IMR-90 (cell line): ENCODE measurements around the gene LCAT. TPM values are rescaled to one million over a fixed set of nuclear protein-coding genes. Genes with fewer than 3 reads are reported as not detected.

Experiments
- ATAC-seq: fragments of 200-7000 bp; cut with Tn5 transposase; 2 replicates; pipeline ENCODE4 v1.9.1; 2020; ENCODE audit warnings: low read depth, mild to moderate bottlenecking, moderate library complexity
- BruUV-seq: library from RNA; stranded (reverse); fragments of 400-500 nt; replicated peaks from 2 replicates; lab custom pipeline; 2021; lab: Mats Ljungman, UMichigan
- CTCF ChIA-PET: fragments of 300-600 bp; formaldehyde crosslinking; extraction: SDS; loops from one replicate; lab custom pipeline; 2021; ENCODE audit warnings: antibody characterized with exemption; lab: Yijun Ruan, JAX
- POLR2A ChIA-PET: fragments of 300-600 bp; sonication (Branson Sonifier 250); formaldehyde crosslinking; loops from one replicate; lab custom pipeline; 2022; ENCODE audit warnings: antibody characterized with exemption; ENCODE audit not compliant: unreplicated experiment; lab: Charles Lee
- DNase-seq: peaks from one replicate; pipeline ENCODE4 v3.0.0; 2013
- H2AFZ ChIP-seq: replicated peaks from 2 replicates; pipeline ENCODE3; 2013; ENCODE audit warnings: low read length, mild to moderate bottlenecking; ENCODE audit not compliant: poor library complexity
- H2AK5ac ChIP-seq: 2 replicates; pipeline ENCODE4 v1.6.1; 2013; ENCODE audit warnings: low read depth, low read length, inconsistent platforms
- H2AK9ac ChIP-seq: replicated peaks from 2 replicates; pipeline ENCODE3; 2013; ENCODE audit warnings: mild to moderate bottlenecking, low read depth, low read length, moderate library complexity; ENCODE audit not compliant: poor library complexity
- H2BK120ac ChIP-seq: 2 replicates; pipeline ENCODE4 v1.6.1; 2013; ENCODE audit warnings: low read depth, low read length, inconsistent platforms
- H2BK15ac ChIP-seq: 3 replicates; pipeline ENCODE4 v1.6.1; 2013; ENCODE audit warnings: low read depth, low read length, inconsistent platforms
- H2BK20ac ChIP-seq: 2 replicates; pipeline ENCODE4 v1.6.1; 2013; ENCODE audit warnings: low read depth, mild to moderate bottlenecking, inconsistent platforms, low read length, moderate library complexity
- H2BK5ac ChIP-seq: 2 replicates; pipeline ENCODE4 v1.6.1; 2013; ENCODE audit warnings: mild to moderate bottlenecking, low read depth, low read length, inconsistent platforms; ENCODE audit not compliant: poor library complexity, severe bottlenecking
- H3K14ac ChIP-seq: replicated peaks from 2 replicates; pipeline ENCODE4 v1.6.1; 2013; ENCODE audit warnings: low read depth, low read length, inconsistent platforms
- H3K18ac ChIP-seq: 2 replicates; pipeline ENCODE4 v1.6.1; 2013; ENCODE audit warnings: low read depth, low read length, control low read depth
- H3K23ac ChIP-seq: 2 replicates; pipeline ENCODE4 v1.6.1; 2013; ENCODE audit warnings: low read depth, low read length, inconsistent platforms
- H3K27ac ChIP-seq: 2 replicates; pipeline ENCODE4 v1.5.1; 2013; ENCODE audit warnings: mild to moderate bottlenecking, control low read depth, low read length; ENCODE audit not compliant: insufficient read depth
- H3K27me3 ChIP-seq: 2 replicates; pipeline ENCODE4 v1.6.1; 2013; ENCODE audit warnings: low read length; ENCODE audit not compliant: control insufficient read depth, insufficient read depth
- H3K36me3 ChIP-seq: 2 replicates; pipeline ENCODE4 v1.6.1; 2013; ENCODE audit warnings: low read length, mixed read lengths; ENCODE audit not compliant: control insufficient read depth, insufficient read depth
- H3K4ac ChIP-seq: 2 replicates; pipeline ENCODE4 v1.6.1; 2013; ENCODE audit warnings: low read depth, low read length, inconsistent platforms
- H3K4me1 ChIP-seq: 2 replicates; pipeline ENCODE4 v1.6.1; 2013; ENCODE audit warnings: low read length, mixed read lengths; ENCODE audit not compliant: control insufficient read depth, insufficient read depth
- H3K4me2 ChIP-seq: 2 replicates; pipeline ENCODE4 v1.6.1; 2013; ENCODE audit warnings: low read depth, mild to moderate bottlenecking, control low read depth, low read length, moderate library complexity
- H3K4me3 ChIP-seq: 2 replicates; pipeline ENCODE4 v1.5.1; 2013; ENCODE audit warnings: low read depth, mild to moderate bottlenecking, control low read depth, low read length, moderate library complexity; ENCODE audit not compliant: insufficient read depth
- H3K56ac ChIP-seq: 2 replicates; pipeline ENCODE4 v1.6.1; 2013; ENCODE audit warnings: low read length, inconsistent platforms; ENCODE audit not compliant: insufficient read depth; ENCODE audit errors: extremely low read depth
- H3K79me1 ChIP-seq, 2 experiments: 2 replicates each; pipeline ENCODE4 v1.6.1; 2013; ENCODE audit warnings: low read length in 2 of 2, inconsistent platforms in 1 of 2, low read depth in 1 of 2
- H3K9ac ChIP-seq: 2 replicates; pipeline ENCODE4 v1.6.1; 2013; ENCODE audit warnings: low read depth, low read length, control low read depth
- H3K9me1 ChIP-seq: 2 replicates; pipeline ENCODE4 v1.6.1; 2013; ENCODE audit warnings: low read length, inconsistent platforms; ENCODE audit not compliant: insufficient read depth
- H3K9me3 ChIP-seq: 2 replicates; pipeline ENCODE4 v1.6.1; 2013; ENCODE audit warnings: low read length; ENCODE audit not compliant: control insufficient read depth, insufficient read depth
- H4K20me1 ChIP-seq: 2 replicates; pipeline ENCODE4 v1.6.1; 2013; ENCODE audit warnings: low read length, inconsistent platforms; ENCODE audit not compliant: insufficient read depth
- H4K5ac ChIP-seq: 2 replicates; pipeline ENCODE4 v1.6.1; 2013; ENCODE audit warnings: mild to moderate bottlenecking, low read depth, low read length, control low read depth
- H4K8ac ChIP-seq, 2 experiments: 2 replicates each; pipeline ENCODE4 v1.6.1; 2013; ENCODE audit warnings: low read depth in 2 of 2, low read length in 2 of 2, control low read depth in 1 of 2, inconsistent platforms in 1 of 2
- H4K91ac ChIP-seq: 2 replicates; pipeline ENCODE4 v1.6.1; 2013; ENCODE audit warnings: low read depth, low read length, inconsistent platforms; ENCODE audit not compliant: insufficient read depth
- BHLHE40 ChIP-seq: fragments of 150-350 bp; IDR thresholded peaks from 2 replicates; pipeline ENCODE4 v1.6.1; 2016; ENCODE audit warnings: mild to moderate bottlenecking, low read depth, low read length
- CEBPB ChIP-seq: IDR thresholded peaks from 2 replicates; pipeline ENCODE4 v1.6.1; 2012; ENCODE audit warnings: low read depth, low read length, improper control_type of control experiment
- CHD1 ChIP-seq: IDR thresholded peaks from 2 replicates; pipeline ENCODE4 v1.6.1; 2012; ENCODE audit warnings: low read depth, low read length, improper control_type of control experiment
- CTCF ChIP-seq: conservative IDR thresholded peaks from 2 replicates; pipeline ENCODE4 v1.5.1; 2012; ENCODE audit warnings: mild to moderate bottlenecking, low read depth, low read length, improper control_type of control experiment
- ELK1 ChIP-seq: fragments of 150-350 bp; IDR thresholded peaks from 2 replicates; pipeline ENCODE4 v1.6.1; 2016; ENCODE audit warnings: low read depth, mild to moderate bottlenecking, low read length, moderate library complexity, borderline replicate concordance
- FOS ChIP-seq: fragments of 150-350 bp; IDR thresholded peaks from 2 replicates; pipeline ENCODE4 v1.6.1; 2016; ENCODE audit warnings: low read depth, low read length
- MAFK ChIP-seq: IDR thresholded peaks from 2 replicates; pipeline ENCODE4 v1.6.1; 2012; ENCODE audit warnings: low read depth, low read length, improper control_type of control experiment
- MAZ ChIP-seq: IDR thresholded peaks from 2 replicates; pipeline ENCODE4 v1.6.1; 2012; ENCODE audit warnings: low read depth, mild to moderate bottlenecking, low read length, improper control_type of control experiment, moderate library complexity, borderline replicate concordance
- MXI1 ChIP-seq: IDR thresholded peaks from 2 replicates; pipeline ENCODE4 v1.6.1; 2012; ENCODE audit warnings: low read depth, mild to moderate bottlenecking, low read length, moderate library complexity, borderline replicate concordance
- NFE2L2 ChIP-seq: fragments of 150-350 bp; IDR thresholded peaks from 2 replicates; pipeline ENCODE4 v1.6.1; 2016; ENCODE audit warnings: low read depth, mild to moderate bottlenecking, low read length
- POLR2A ChIP-seq: IDR thresholded peaks from 2 replicates; pipeline ENCODE4 v1.6.1; 2012; ENCODE audit warnings: mild to moderate bottlenecking, low read depth, low read length
- RAD21 ChIP-seq: IDR thresholded peaks from 2 replicates; pipeline ENCODE4 v1.6.1; 2012; ENCODE audit warnings: low read length, improper control_type of control experiment
- RCOR1 ChIP-seq: IDR thresholded peaks from 2 replicates; pipeline ENCODE4 v1.6.1; 2012; ENCODE audit warnings: mild to moderate bottlenecking, low read length, improper control_type of control experiment; ENCODE audit not compliant: insufficient replicate concordance
- RFX5 ChIP-seq: IDR thresholded peaks from 2 replicates; pipeline ENCODE4 v1.8.0; 2012; ENCODE audit warnings: low read depth, mild to moderate bottlenecking, low read length, moderate library complexity
- SMC3 ChIP-seq: fragments of 150-350 bp; IDR thresholded peaks from 2 replicates; pipeline ENCODE4 v1.6.1; 2016; ENCODE audit warnings: low read depth, mild to moderate bottlenecking, antibody characterized with exemption, low read length, moderate library complexity
- USF2 ChIP-seq: fragments of 150-350 bp; IDR thresholded peaks from 2 replicates; pipeline ENCODE4 v1.6.1; 2017; ENCODE audit warnings: mild to moderate bottlenecking, antibody characterized with exemption, low read length, low read depth
- WGBS, 2 experiments: methylation state at CpG; one replicate each; pipeline versions ENCODE4 v1.1.5 to v1.1.7; 2013; ENCODE audit warnings: missing lambda C conversion rate in 2 of 2; ENCODE audit not compliant: insufficient read length in 1 of 2; ENCODE audit errors: extremely low coverage in 2 of 2; 5-methylcytosine and 5-hydroxymethylcytosine counted together
- dilution Hi-C: fragments of 300-500 bp; cut with HindIII; formaldehyde crosslinking; loops from one replicate; pipeline ENCODE4 v1.14.3; 2018; ENCODE audit warnings: low sequenced_read_pairs; ENCODE audit not compliant: unreplicated experiment
- in situ Hi-C: fragments of 300-500 bp; cut with MboI; formaldehyde crosslinking; loops from 3 replicates; pipeline ENCODE4 v1.14.3; 2019; ENCODE audit warnings: low sequenced_read_pairs, inconsistent platforms, mixed read lengths
- intact Hi-C: fragments of 100-400 bp; cut with micrococcal nuclease; formaldehyde crosslinking; loops from 2 replicates; pipeline ENCODE4 v1.10.0; 2022
- polyA plus RNA-seq, 3 experiments: library from polyadenylated mRNA; depleted of rRNA; stranded (reverse); fragments of >200 nt; gene quantifications; 2 replicates each; pipeline ENCODE4 v1.2.3, GENCODE V29; 2012; ENCODE audit warnings: low replicate concordance in 1 of 3
- total RNA-seq: library from RNA; depleted of rRNA; stranded (reverse); fragments of >200 nt; gene quantifications from 2 replicates; pipeline ENCODE4 v1.2.3, GENCODE V29; 2012

LCAT gene
- total and polyA plus RNA-seq, 2 of the 4 experiments (the other 2 are of a cell fraction), result 1.4 to 18.8 TPM

GRCh38 chr16:67933805-67934204 lies 10.1 kb downstream of the LCAT start:
- no peak overlapping the region for H3K56ac ChIP-seq
- H3K36me3 ChIP-seq, result peaks cover 15% of the 10 kb centered on the region
- H3K4ac ChIP-seq, result no peak overlapping the region
- H2BK20ac ChIP-seq, result no peak overlapping the region
- H3K4me1 ChIP-seq, result peaks cover 11% of the 10 kb centered on the region
- H2BK120ac ChIP-seq, result no peak overlapping the region
- H3K79me1 ChIP-seq, result peaks cover 9 to 35% of the 10 kb centered on the region in 2 experiments; a peak in 3 of 4 replicates
- peaks cover 4% of the 10 kb centered on the region; the same call in 1 of the 2 replicates for H4K20me1 ChIP-seq
- no peak overlapping the region for H3K4me2 ChIP-seq
- H4K8ac ChIP-seq, result no peak overlapping the region
- H2BK15ac ChIP-seq, result no peak overlapping the region
- no peak overlapping the region for H4K91ac ChIP-seq
- whole genome bisulfite sequencing, 2 experiments, result 79% methylated on average over 4 of the region's 7 CpGs; no CpG with 5 or more reads in 1 of the 2 experiments
- no peak overlapping the region for H3K18ac ChIP-seq
- TF ChIP-seq BHLHE40 (no peak), FOS (no peak), ELK1 (no peak), MAFK (no peak), MXI1 (no peak), POLR2A (no peak), RAD21 (no peak), SMC3 (no peak), CEBPB (no peak), USF2 (no peak), CTCF (no peak), RFX5 (no peak), MAZ (no peak), CHD1 (no peak), NFE2L2 (no peak), RCOR1 (no peak)
- no peak for DNase-seq
- H3K23ac ChIP-seq, result no peak overlapping the region; the same call in 1 of the 2 replicates
- H2AK5ac ChIP-seq, result no peak overlapping the region
- no peak overlapping the region for H2AK9ac ChIP-seq
- intact Hi-C loops, result no loop called here
- H3K9ac ChIP-seq, result no peak overlapping the region
- no peak overlapping the region for H3K4me3 ChIP-seq
- in situ Hi-C loops, result loop anchor here (25.0 kb wide), 1 partner anchor 397 kb away; the partner anchor contains the start of gene RIPOR1
- no peak overlapping the region for H3K27ac ChIP-seq
- CTCF ChIA-PET, result interaction anchor here (0.6 kb wide), 1 partner anchor 213 kb away, joined by 3 read pairs; no protein-coding TSS in a partner anchor
- no peaks in the 10 kb centered on the region for H3K9me3 ChIP-seq
- dilution Hi-C loops, result no loop called here
- no peaks in the 10 kb centered on the region for H3K27me3 ChIP-seq
- H2BK5ac ChIP-seq, result no peak overlapping the region
- H4K5ac ChIP-seq, result no peak overlapping the region
- no TSS peak for BruUV-seq
- H2AFZ ChIP-seq, result no peak overlapping the region
- peaks cover 12% of the 10 kb centered on the region for H3K9me1 ChIP-seq
- no peak overlapping the region for H3K14ac ChIP-seq
- POLR2A ChIA-PET, result no interaction called here
- ATAC-seq, result no peak
